ENCODE measurements around the gene PIGB. TPM values are rescaled to one million over a fixed set of nuclear protein-coding genes. Genes with fewer than 3 reads are reported as not detected.

PIGB gene
- 7.4 and 9.0 TPM in 2 replicates for total RNA-seq

GRCh38 chr15:55318588-55319494, at the start of gene PIGB, which contains the start of gene PIGBOS1:
Gene PIGB (plus strand): TSS chr15:55319222. CDS start chr15:55319251, 29 bp downstream.
Gene PIGBOS1 (minus strand): TSS chr15:55319123. CDS start chr15:55317792, 1,331 bp downstream.

GRCh38 chr15:55289746-55290527, 29.1 kb upstream of the PIGB start, which contains the start of gene RAB27A:
Gene RAB27A (minus strand): TSS chr15:55289813. CDS start chr15:55234934, 54,879 bp downstream.

Other genes starting within 250 kb of the PIGB start
- 56.6 and 70.0 TPM in 2 replicates for gene RSL24D1, start 122.3 kb upstream of the PIGB start, total RNA-seq
- gene RAB27A, start 29.4 kb upstream of the PIGB start, total RNA-seq: 2.7 and 4.5 TPM in 2 replicates
- 4.3 and 9.5 TPM in 2 replicates for gene PIGBOS1, start 99 bp upstream of the PIGB start, total RNA-seq
- 12.3 and 18.7 TPM in 2 replicates for gene CCPG1, start 89.1 kb downstream of the PIGB start, total RNA-seq
- gene PIERCE2, start 89.3 kb downstream of the PIGB start, total RNA-seq: 0.51 and 1.5 TPM in 2 replicates
- gene DNAAF4, start 189.0 kb downstream of the PIGB start, total RNA-seq: 0.74 and 4.5 TPM in 2 replicates